GM23248 (cell line): ENCODE data around the gene EXD3.

Experiments
- EZH2 ChIP-seq: fragments of 200-600 bp; sonication (generic); IDR thresholded peaks from 2 replicates; pipeline ENCODE4 v1.6.1; 2018; ENCODE audit warnings: antibody characterized with exemption, mild to moderate bottlenecking; ENCODE audit not compliant: insufficient read depth, poor library complexity, severe bottlenecking
- EZH2phosphoT487 ChIP-seq: fragments of 200-600 bp; sonication (generic); IDR thresholded peaks from 2 replicates; pipeline ENCODE4 v1.6.1; 2018; ENCODE audit warnings: antibody characterized with exemption, moderate library complexity, mild to moderate bottlenecking, low read depth; ENCODE audit not compliant: insufficient read depth

GRCh38 chr9:137266162-137266527 lies 156.8 kb downstream of the EXD3 start:
- TF ChIP-seq EZH2: no peak
- no peak for TF ChIP-seq EZH2phosphoT487
